HepG2 (cell line): Measurements from ENCODE around the gene IKZF4. TPM values are rescaled to one million over a fixed set of nuclear protein-coding genes. Genes with fewer than 3 reads are reported as not detected.
A peak's percentile ranks its signal among the peaks of the same experiment; 100 is the strongest.

Source experiments
- DZIP1 ChIP-seq: sonication (generic); formaldehyde crosslinking; IDR thresholded peaks from 2 replicates; pipeline ENCODE4 v1.5.0; 2020; ENCODE audit warnings: mild to moderate bottlenecking, missing genetic modification reagents
- FOXC1 ChIP-seq: sonication (generic); formaldehyde crosslinking; IDR thresholded peaks from 2 replicates; pipeline ENCODE4 v1.8.0; 2022; ENCODE audit warnings: mild to moderate bottlenecking, missing genetic modification reagents, borderline replicate concordance
- FOXM1 ChIP-seq: sonication (generic); formaldehyde crosslinking; IDR thresholded peaks from 2 replicates; pipeline ENCODE4 v1.5.0; 2020; ENCODE audit warnings: missing genetic modification reagents
- MAF1 ChIP-seq: sonication (generic); formaldehyde crosslinking; IDR thresholded peaks from 2 replicates; pipeline ENCODE4 v1.5.0; 2020; ENCODE audit warnings: missing genetic modification reagents, borderline replicate concordance
- MED13 ChIP-seq: sonication (generic); formaldehyde crosslinking; IDR thresholded peaks from 2 replicates; pipeline ENCODE4 v1.5.0; 2020; ENCODE audit warnings: missing genetic modification reagents
- PCBP2 ChIP-seq: fragments of 200-400 bp; formaldehyde crosslinking; optimal IDR thresholded peaks from 2 replicates; pipeline ENCODE3; 2018; ENCODE audit warnings: low read length, low read depth; ENCODE audit not compliant: poor library complexity, severe bottlenecking
- PITX1 ChIP-seq: sonication (generic); formaldehyde crosslinking; IDR thresholded peaks from 2 replicates; pipeline ENCODE4 v1.5.1; 2020; ENCODE audit warnings: mild to moderate bottlenecking, missing genetic modification reagents
- RNF219 ChIP-seq: sonication (generic); formaldehyde crosslinking; IDR thresholded peaks from 2 replicates; pipeline ENCODE4 v1.5.0; 2020; ENCODE audit warnings: mild to moderate bottlenecking, missing genetic modification reagents
- SMC3 ChIP-seq: IDR thresholded peaks from 2 replicates; pipeline ENCODE4 v1.6.1; 2011; ENCODE audit warnings: low read length, improper control_type of control experiment
- SMYD3 ChIP-seq: sonication (generic); formaldehyde crosslinking; IDR thresholded peaks from 2 replicates; pipeline ENCODE4 v1.8.1; 2023; ENCODE audit warnings: mild to moderate bottlenecking, missing genetic modification reagents
- SNAPC2 ChIP-seq: sonication (generic); formaldehyde crosslinking; IDR thresholded peaks from 2 replicates; pipeline ENCODE4 v1.8.1; 2022; ENCODE audit warnings: mild to moderate bottlenecking, missing genetic modification reagents
- SP1 ChIP-seq, 2 experiments: fragments of 450-650 bp in 1 of 2; sonication (generic) in 1 of 2; formaldehyde crosslinking in 1 of 2; IDR thresholded peaks; 2 replicates each; pipeline versions ENCODE4 v1.4.0 to v1.6.1; 2016 to 2020; ENCODE audit warnings: missing genetic modification reagents in 1 of 2
- USF2 ChIP-seq, 2 experiments: sonication (generic) in 1 of 2; formaldehyde crosslinking in 1 of 2; IDR thresholded peaks; 2 replicates each; pipeline versions ENCODE4 v1.5.1 to v1.6.1; 2011 to 2020; ENCODE audit warnings: borderline replicate concordance in 1 of 2, low read depth in 1 of 2, low read length in 1 of 2, mild to moderate bottlenecking in 1 of 2, missing genetic modification reagents in 1 of 2, moderate library complexity in 1 of 2
- ZKSCAN5 ChIP-seq: sonication (generic); formaldehyde crosslinking; IDR thresholded peaks from 2 replicates; pipeline ENCODE4 v1.5.1; 2020; ENCODE audit warnings: mild to moderate bottlenecking, missing genetic modification reagents
- ZNF124 ChIP-seq: sonication (generic); formaldehyde crosslinking; IDR thresholded peaks from 2 replicates; pipeline ENCODE4 v1.4.0; 2020; ENCODE audit warnings: missing genetic modification reagents
- ZNF138 ChIP-seq: sonication (generic); formaldehyde crosslinking; IDR thresholded peaks from 2 replicates; pipeline ENCODE4 v1.5.0; 2020; ENCODE audit warnings: mild to moderate bottlenecking, low read depth, missing genetic modification reagents
- ZNF30 ChIP-seq: sonication (generic); formaldehyde crosslinking; IDR thresholded peaks from 2 replicates; pipeline ENCODE4 v1.5.0; 2020; ENCODE audit warnings: mild to moderate bottlenecking, missing genetic modification reagents
- ZNF570 ChIP-seq: sonication (generic); formaldehyde crosslinking; IDR thresholded peaks from 2 replicates; pipeline ENCODE4 v1.4.0; 2020; ENCODE audit warnings: mild to moderate bottlenecking, missing genetic modification reagents, borderline replicate concordance
- ZNF670 ChIP-seq: sonication (generic); formaldehyde crosslinking; IDR thresholded peaks from 2 replicates; pipeline ENCODE4 v1.8.0; 2022; ENCODE audit warnings: mild to moderate bottlenecking, missing genetic modification reagents, borderline replicate concordance
- ZSCAN9 ChIP-seq: IDR thresholded peaks from 2 replicates; pipeline ENCODE4 v1.6.1; 2016; ENCODE audit warnings: borderline replicate concordance
- polyA plus RNA-seq, 8 experiments: library from polyadenylated mRNA; depleted of rRNA in 3 of 8; stranded (reverse) in 7 of 8; unstranded in 1 of 8; fragments of >200 nt; fragmentation: Illumina TruSeq in 4 of 8; extraction: Trizol in 4 of 8; gene quantifications; 2 replicates each; pipeline versions ENCODE4 v1.2.1 to v1.2.3, GENCODE V29; 2011 to 2016; ENCODE audit warnings: low read depth in 4 of 8, missing spikeins in 1 of 8, mixed read lengths in 1 of 8; ENCODE audit not compliant: insufficient read depth in 1 of 8
- total RNA-seq, 5 experiments: library from RNA; depleted of rRNA; stranded (reverse); fragments of >200 nt; fragmentation: Illumina TruSeq; extraction: Trizol; gene quantifications; 2 replicates each; pipeline ENCODE4 v1.2.3, GENCODE V29; 2016; ENCODE audit warnings: low read depth in 1 of 5
- TF ChIP-seq, protein P1 (sequence below), 2 experiments: sonication (generic) in 1 of 2; formaldehyde crosslinking in 1 of 2; IDR thresholded peaks; 2 replicates each; pipeline versions ENCODE4 v1.4.0 to v1.6.1; 2018 to 2020; ENCODE audit warnings: missing genetic modification reagents in 2 of 2, borderline replicate concordance in 1 of 2, low read depth in 1 of 2, mild to moderate bottlenecking in 1 of 2, missing biosample characterization in 1 of 2

Gene IKZF4
- total and polyA plus RNA-seq, 2 of the 13 experiments (the other 11 are each of a cell fraction or from before 2014, with no cell fraction given) = 0.58 to 2.2 TPM

DNA sequence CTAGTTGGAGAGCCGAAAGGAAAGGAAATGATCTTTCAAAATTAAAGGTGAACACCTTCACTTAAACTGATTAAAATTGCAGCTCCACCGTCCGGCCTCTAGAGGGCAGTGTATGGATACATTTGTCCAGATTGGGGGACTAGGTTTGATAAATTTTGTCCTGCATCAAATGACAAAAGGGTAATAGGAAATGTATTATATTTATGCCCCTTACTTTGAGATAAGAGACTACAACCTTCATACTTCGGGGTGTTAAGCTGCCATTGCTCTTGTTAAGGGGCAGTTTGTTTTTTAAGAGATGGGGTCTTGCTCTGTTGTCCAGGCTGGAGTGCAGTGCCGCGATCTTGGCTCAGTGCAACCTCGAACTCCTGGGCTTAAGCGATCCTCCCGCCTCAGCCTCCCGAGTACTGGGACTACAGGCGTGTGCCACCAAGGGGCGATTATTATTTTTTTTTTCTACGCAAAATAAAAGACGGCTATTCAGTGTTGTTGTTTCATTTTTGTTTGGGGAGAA is 24.6 kb upstream of the IKZF4 start (continued):
- TF ChIP-seq PCBP2 (no peak), ZKSCAN5 (CRISPR knock-in tag) (no peak), ZNF30 (CRISPR knock-in tag) (no peak), ZNF670 (CRISPR knock-in tag) (no peak), FOXM1 (CRISPR knock-in tag) (no peak), MAF1 (CRISPR knock-in tag) (no peak), DZIP1 (CRISPR knock-in tag) (no peak), FOXC1 (CRISPR knock-in tag) (no peak), SNAPC2 (CRISPR knock-in tag) (no peak), ZSCAN9 (CRISPR knock-in tag) (no peak; the same call in 1 of the 2 replicates), ZNF124 (CRISPR knock-in tag) (no peak), SP1 (IDR thresholded peaks at IDR 0.05) (no peak), SP1 (CRISPR knock-in tag; IDR thresholded peaks at IDR 0.05) (0 out of 2 replicates have a peak, but pooled peaks have one; percentile 20), SMYD3 (CRISPR knock-in tag) (no peak), ZNF138 (no peak), PITX1 (no peak), RNF219 (CRISPR knock-in tag) (no peak), USF2 (IDR thresholded peaks at IDR 0.05; ENCODE audit: low read depth, low read length) (no peak), USF2 (CRISPR knock-in tag; IDR thresholded peaks at IDR 0.05; ENCODE audit: borderline replicate concordance) (no peak), SMC3 (peak; percentile 78), MED13 (no peak), ZNF570 (no peak)
- TF ChIP-seq, protein P1, sequence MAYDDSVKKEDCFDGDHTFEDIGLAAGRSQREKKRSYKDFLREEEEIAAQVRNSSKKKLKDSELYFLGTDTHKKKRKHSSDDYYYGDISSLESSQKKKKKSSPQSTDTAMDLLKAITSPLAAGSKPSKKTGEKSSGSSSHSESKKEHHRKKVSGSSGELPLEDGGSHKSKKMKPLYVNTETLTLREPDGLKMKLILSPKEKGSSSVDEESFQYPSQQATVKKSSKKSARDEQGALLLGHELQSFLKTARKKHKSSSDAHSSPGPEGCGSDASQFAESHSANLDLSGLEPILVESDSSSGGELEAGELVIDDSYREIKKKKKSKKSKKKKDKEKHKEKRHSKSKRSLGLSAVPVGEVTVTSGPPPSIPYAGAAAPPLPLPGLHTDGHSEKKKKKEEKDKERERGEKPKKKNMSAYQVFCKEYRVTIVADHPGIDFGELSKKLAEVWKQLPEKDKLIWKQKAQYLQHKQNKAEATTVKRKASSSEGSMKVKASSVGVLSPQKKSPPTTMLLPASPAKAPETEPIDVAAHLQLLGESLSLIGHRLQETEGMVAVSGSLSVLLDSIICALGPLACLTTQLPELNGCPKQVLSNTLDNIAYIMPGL (CRISPR knock-in tag; IDR thresholded peaks at IDR 0.05; ENCODE audit: borderline replicate concordance in 1 of 2, low read depth in 1 of 2) = peak in 1 of 2 experiments; percentile 42; a peak in 1 of 4 replicates
